Heart left ventricle (tissue), 16 donors: Measurements from ENCODE around the gene SACS. TPM values are rescaled to one million over a fixed set of nuclear protein-coding genes. Genes with fewer than 3 reads are reported as not detected.
A peak's percentile ranks its signal among the peaks of the same experiment; 100 is the strongest.

Experiments used
- ATAC-seq, 4 donors: fragments of 200-7000 bp; cut with Tn5 transposase; one replicate each; pipeline ENCODE4 v1.9.1; 2020 to 2022; ENCODE audit warnings: moderate library complexity in 4 of 4, mild to moderate bottlenecking in 3 of 4, moderate number of reproducible peaks in 1 of 4
- DNase-seq, 5 donors: peaks; one replicate each; pipeline ENCODE4 v3.0.0-alpha.2; 2020
- H3K27ac ChIP-seq, 12 donors: fragments of 200-600 bp; sonication (generic) in 4 of 12; one replicate each; pipeline versions ENCODE4 v1.5.0 to v1.8.0; 2016 to 2022; ENCODE audit warnings: mild to moderate bottlenecking in 2 of 12
- H3K27me3 ChIP-seq, 9 donors: fragments of 200-600 bp; sonication (generic) in 2 of 9; one replicate each; pipeline versions ENCODE4 v1.5.1 to v1.8.0; 2016 to 2022; ENCODE audit warnings: mild to moderate bottlenecking in 3 of 9
- H3K36me3 ChIP-seq, 9 donors: fragments of 200-600 bp; sonication (generic) in 2 of 9; one replicate each; pipeline versions ENCODE4 v1.5.0 to v1.8.0; 2018 to 2022; ENCODE audit warnings: mild to moderate bottlenecking in 2 of 9
- H3K4me1 ChIP-seq, 12 donors: fragments of 200-600 bp; sonication (generic) in 4 of 12; one replicate each; pipeline versions ENCODE4 v1.5.0 to v1.8.0; 2016 to 2022; ENCODE audit warnings: mild to moderate bottlenecking in 3 of 12
- H3K4me3 ChIP-seq, 12 donors: fragments of 200-600 bp; sonication (generic) in 4 of 12; one replicate each; pipeline versions ENCODE4 v1.5.0 to v1.8.0; 2017 to 2022; ENCODE audit warnings: mild to moderate bottlenecking in 9 of 12, moderate library complexity in 4 of 12
- H3K9me3 ChIP-seq, 12 donors: fragments of 200-600 bp; sonication (generic) in 4 of 12; one replicate each; pipeline versions ENCODE4 v1.5.0 to v1.8.0; 2016 to 2022; ENCODE audit warnings: mild to moderate bottlenecking in 1 of 12
- POLR2A ChIP-seq, 2 donors: fragments of 450-650 bp; IDR thresholded peaks; one replicate each; pipeline ENCODE4 v1.6.1; 2017; ENCODE audit warnings: antibody characterized with exemption in 2 of 2, mild to moderate bottlenecking in 2 of 2, moderate library complexity in 2 of 2
- WGBS, 4 donors: extraction: QIAGEN DNeasy Blood & Tissue Kit in 2 of 4; methylation state at CpG; one replicate each; pipeline versions ENCODE4 v1.1.5 to v1.1.7; 2013 to 2018; 5-methylcytosine and 5-hydroxymethylcytosine counted together
- intact Hi-C, 10 donors: fragments of 100-400 bp; cut with DNase I; formaldehyde crosslinking; loops; one replicate each; pipeline versions ENCODE4 v1.11.1 to v1.14.2; 2022
- polyA plus RNA-seq, 2 donors: library from polyadenylated mRNA; stranded (reverse); fragments of 200-250 nt; gene quantifications; one replicate each; pipeline ENCODE4 v1.2.3, GENCODE V29; 2013
- total RNA-seq, 9 donors: library from RNA; depleted of rRNA in 2 of 9; stranded (reverse); fragments of >200 nt in 2 of 9; fragmentation: NEBNext Ultra II Directional in 3 of 9; extraction: Animal tissue kit (Norgen Biotek cat#: 25700) in 3 of 9; gene quantifications; one replicate each; pipeline versions ENCODE4 v1.1.0 to v1.2.4, GENCODE V29; 2016 to 2023
- TF ChIP-seq, protein P1 (sequence below), 12 donors: fragments of 200-600 bp; sonication (generic) in 4 of 12; IDR thresholded peaks; one replicate each; pipeline versions ENCODE4 v1.5.0 to v1.8.0; 2018 to 2022; ENCODE audit warnings: antibody characterized with exemption in 12 of 12, mild to moderate bottlenecking in 5 of 12
- donor health status: ischemic (EF 13 %, LVEDD 7.1; RV severe dilation, severe dysfunction).
- donor health status: healthy with polysubstance abuse.
- donor health status: DM: no; HTN: yes; CAD: no.
- donor health status: DM: no; HTN: no; CAD: no.
- donor health status: ischemic (EF 25% LVEDD 6.9; RV normal size, moderate dysfunction).
- donor health status: ischemic (EF 25% LVEDD 5.7; RV mildly dilated, moderate dysfunction).
- donor health status: healthy.
- donor health status: DM: yes; HTN: yes; CAD: no.
- donor health status: ischemic (EF 35%, LVEDD 5.7; RV mildly dilated, moderate dysfunction).
- donor health status: nonischemic (EF 11% LVEDD 7.7; RV severe dilation, severe dysfunction).
- donor health status: DM: yes; HTN: yes; CAD: no.
- donor health status: PGD.
- donor health status: ischemic (EF 29% LVEDD 5.4; RV normal size, mild dysfunction).
- donor health status: nonischemic (EF 23%, LVEDD 6.1; RV moderate dilation, normal function).

The SACS gene
- total and polyA plus RNA-seq, 11 donors = 2.8 to 29.3 (median 19.7) TPM

DNA sequence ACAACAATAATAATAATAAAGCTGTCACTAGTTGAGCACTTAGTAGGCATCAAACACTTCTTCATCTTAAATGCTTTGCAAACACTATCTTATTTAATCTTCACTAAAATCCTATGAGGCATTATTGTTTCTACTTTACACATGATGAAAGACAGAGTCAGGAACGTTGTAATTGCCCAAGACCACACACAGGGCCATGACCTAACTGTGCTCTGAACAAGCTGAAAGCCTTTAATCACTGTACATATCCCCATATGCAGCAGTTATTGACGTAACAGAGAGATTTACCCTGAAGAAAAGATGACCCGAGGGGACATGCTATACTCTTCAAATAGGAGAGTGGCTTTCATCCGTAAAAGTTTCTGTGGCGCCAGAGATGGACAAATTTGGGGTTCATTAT is 53.0 kb downstream of the SACS start:
- TF ChIP-seq POLR2A (IDR thresholded peaks at IDR 0.05) = no peak
- TF ChIP-seq, protein P1, sequence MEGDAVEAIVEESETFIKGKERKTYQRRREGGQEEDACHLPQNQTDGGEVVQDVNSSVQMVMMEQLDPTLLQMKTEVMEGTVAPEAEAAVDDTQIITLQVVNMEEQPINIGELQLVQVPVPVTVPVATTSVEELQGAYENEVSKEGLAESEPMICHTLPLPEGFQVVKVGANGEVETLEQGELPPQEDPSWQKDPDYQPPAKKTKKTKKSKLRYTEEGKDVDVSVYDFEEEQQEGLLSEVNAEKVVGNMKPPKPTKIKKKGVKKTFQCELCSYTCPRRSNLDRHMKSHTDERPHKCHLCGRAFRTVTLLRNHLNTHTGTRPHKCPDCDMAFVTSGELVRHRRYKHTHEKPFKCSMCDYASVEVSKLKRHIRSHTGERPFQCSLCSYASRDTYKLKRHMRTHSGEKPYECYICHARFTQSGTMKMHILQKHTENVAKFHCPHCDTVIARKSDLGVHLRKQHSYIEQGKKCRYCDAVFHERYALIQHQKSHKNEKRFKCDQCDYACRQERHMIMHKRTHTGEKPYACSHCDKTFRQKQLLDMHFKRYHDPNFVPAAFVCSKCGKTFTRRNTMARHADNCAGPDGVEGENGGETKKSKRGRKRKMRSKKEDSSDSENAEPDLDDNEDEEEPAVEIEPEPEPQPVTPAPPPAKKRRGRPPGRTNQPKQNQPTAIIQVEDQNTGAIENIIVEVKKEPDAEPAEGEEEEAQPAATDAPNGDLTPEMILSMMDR (IDR thresholded peaks at IDR 0.05) = no peak
- intact Hi-C loops = no loop called here
- no peak overlapping the region for H3K4me3 ChIP-seq
- no peak for DNase-seq
- ATAC-seq = no peak
- no peaks in the 10 kb centered on the region for H3K9me3 ChIP-seq
- H3K27me3 ChIP-seq = no peaks in the 10 kb centered on the region
- no peak overlapping the region for H3K27ac ChIP-seq
- H3K4me1 ChIP-seq = peaks cover 3 to 39% (median 27%) of the 10 kb centered on the region in 12 donors
- no peaks in the 10 kb centered on the region for H3K36me3 ChIP-seq
- WGBS, 4 donors = 83 to 89% (median 86%) methylated on average over 5 of the region's 5 CpGs

GRCh38 chr13:23377983-23378632 is 55.4 kb downstream of the SACS start:
- peak overlapping the region; percentile 9 to 83 (median 74) for H3K27ac ChIP-seq
- DNase-seq (peak in 2 of 5 donors; percentile 34 to 49), ATAC-seq (peak in 2 of 4 donors; percentile 23 to 25)
- peaks cover 0 to 3% (median 0%) of the 10 kb centered on the region in 9 donors for H3K36me3 ChIP-seq
- no peaks in the 10 kb centered on the region for H3K9me3 ChIP-seq
- H3K4me3 ChIP-seq = no peak overlapping the region
- intact Hi-C loops = loop anchor here in 5 of 10 donors (5.0 to 10.0 kb wide), 4 partner anchors 197 to 509 kb away; partner anchors contain the start of genes TNFRSF19 (in 5 of the 5) and MIPEP (in 2 of the 5)
- H3K4me1 ChIP-seq = peaks cover 3 to 52% (median 40%) of the 10 kb centered on the region in 12 donors
- TF ChIP-seq POLR2A (IDR thresholded peaks at IDR 0.05) = no peak
- TF ChIP-seq, protein P1 (IDR thresholded peaks at IDR 0.05) = no peak
- 27 to 42% (median 30%) methylated on average over 11 of the region's 11 CpGs for WGBS, 4 donors
- no peaks in the 10 kb centered on the region for H3K27me3 ChIP-seq

DNA sequence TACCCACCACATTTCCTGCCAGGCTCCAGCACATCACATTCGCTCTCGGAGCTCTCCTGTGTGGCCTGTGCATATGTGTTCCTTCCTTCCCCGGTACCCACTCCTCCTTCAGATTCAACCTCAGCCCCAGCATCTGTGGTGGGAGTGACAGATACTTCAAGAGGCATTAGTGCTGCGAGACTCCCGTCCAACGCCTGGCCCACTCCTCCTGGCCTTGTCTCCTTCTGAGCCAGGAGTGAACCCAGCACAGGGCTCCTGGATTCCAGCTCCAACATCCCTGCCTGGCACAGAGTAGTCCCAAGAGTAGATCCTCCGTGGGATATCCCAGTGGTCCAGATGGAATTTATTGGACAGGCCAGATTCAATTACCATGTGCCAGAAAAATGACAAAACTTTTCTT is 55.9 kb downstream of the SACS start:
- H3K27me3 ChIP-seq = no peaks in the 10 kb centered on the region

More for the DNA sequence above, 55.9 kb downstream of the SACS start:
- ATAC-seq (no peak), DNase-seq (peak in 2 of 5 donors; percentile 25 to 46)
- Histone ChIP-seq H3K4me1 (peaks cover 3 to 57% (median 44%) of the 10 kb centered on the region in 12 donors), H3K4me3 (no peak overlapping the region), H3K36me3 (peaks cover 0 to 5% (median 0%) of the 10 kb centered on the region in 9 donors), H3K27ac (peak overlapping the region; percentile 9 to 83 (median 74)), H3K9me3 (no peaks in the 10 kb centered on the region)
- 48 to 61% (median 55%) methylated on average over 7 of the region's 7 CpGs for WGBS, 4 donors
- intact Hi-C loops = loop anchor here in 5 of 10 donors (5.0 to 10.0 kb wide), 4 partner anchors 197 to 510 kb away; partner anchors contain the start of genes TNFRSF19 (in 5 of the 5) and MIPEP (in 2 of the 5)
- TF ChIP-seq, protein P1 (IDR thresholded peaks at IDR 0.05) = no peak
- no peak for TF ChIP-seq POLR2A (IDR thresholded peaks at IDR 0.05)
